Neural crest cell (in vitro differentiated cells): ENCODE data around the gene FOXP1. TPM values are rescaled to one million over a fixed set of nuclear protein-coding genes. Genes with fewer than 3 reads are reported as not detected.

ENCODE experiments used
- DNase-seq: peaks from one replicate; pipeline ENCODE4 v3.0.0; 2021; ENCODE audit warnings: low read depth, mixed read lengths, low spot score
- H3K27ac Mint-ChIP-seq: one replicate; pipeline ENCODE4 v1.8.0; 2021; ENCODE audit warnings: mild to moderate bottlenecking, mixed read lengths; ENCODE audit not compliant: unreplicated experiment
- H3K27me3 Mint-ChIP-seq: 2 replicates; pipeline ENCODE4 v1.8.0; 2021; ENCODE audit warnings: low read depth, mild to moderate bottlenecking, mixed read lengths
- H3K36me3 Mint-ChIP-seq: 2 replicates; pipeline ENCODE4 v1.8.0; 2021; ENCODE audit warnings: low read depth, mild to moderate bottlenecking, mixed read lengths
- H3K4me1 Mint-ChIP-seq: 2 replicates; pipeline ENCODE4 v1.8.0; 2021; ENCODE audit warnings: mixed read lengths
- H3K4me3 Mint-ChIP-seq: one replicate; pipeline ENCODE4 v1.8.0; 2021; ENCODE audit warnings: mild to moderate bottlenecking, mixed read lengths
- H3K9me3 Mint-ChIP-seq: 2 replicates; pipeline ENCODE4 v1.8.0; 2021; ENCODE audit warnings: mixed read lengths
- CTCF ChIP-seq: fragments of 200-600 bp; sonication (generic); conservative IDR thresholded peaks from 2 replicates; pipeline ENCODE4 v1.5.0; 2021; ENCODE audit warnings: antibody characterized with exemption, mild to moderate bottlenecking
- total RNA-seq: library from RNA; stranded (reverse); gene quantifications from 2 replicates; pipeline ENCODE4 v1.2.1, GENCODE V29; 2021

The FOXP1 gene
- total RNA-seq, 1 donor from 2014 or later, result 22.8 TPM

- H3K9me3 Mint-ChIP-seq, result no peaks in the 10 kb centered on the region
These were observed 350.6 kb downstream of the FOXP1 start for GRCh38 chr3:71232895-71233294.

GRCh38 chr3:71232175-71232679, 351.3 kb downstream of the FOXP1 start:
- no peaks in the 10 kb centered on the region for H3K36me3 Mint-ChIP-seq
- H3K9me3 Mint-ChIP-seq, result no peaks in the 10 kb centered on the region
- H3K4me1 Mint-ChIP-seq, result peaks cover 6% of the 10 kb centered on the region
- TF ChIP-seq CTCF, result no peak
- H3K27me3 Mint-ChIP-seq, result no peaks in the 10 kb centered on the region
- DNase-seq, result no peak
- H3K27ac Mint-ChIP-seq, result no peak overlapping the region
- no peak overlapping the region for H3K4me3 Mint-ChIP-seq

More at GRCh38 chr3:71232895-71233294, 350.6 kb downstream of the FOXP1 start:
- no peak for TF ChIP-seq CTCF
- H3K36me3 Mint-ChIP-seq, result no peaks in the 10 kb centered on the region
- H3K4me3 Mint-ChIP-seq, result no peak overlapping the region
- no peak overlapping the region for H3K27ac Mint-ChIP-seq
- H3K27me3 Mint-ChIP-seq, result no peaks in the 10 kb centered on the region
- DNase-seq, result no peak
- peaks cover 6% of the 10 kb centered on the region for H3K4me1 Mint-ChIP-seq

- H3K4me1 Mint-ChIP-seq, result peaks cover 6% of the 10 kb centered on the region
These were observed 351.8 kb downstream of the FOXP1 start for GRCh38 chr3:71231680-71232079.

GRCh38 chr3:71229905-71230657, 353.4 kb downstream of the FOXP1 start:
- Mint-ChIP-seq H3K9me3 (no peaks in the 10 kb centered on the region), H3K4me1 (peaks cover 6% of the 10 kb centered on the region), H3K27ac (no peak overlapping the region), H3K27me3 (no peaks in the 10 kb centered on the region), H3K36me3 (no peaks in the 10 kb centered on the region), H3K4me3 (no peak overlapping the region)
- no peak for DNase-seq
- no peak for TF ChIP-seq CTCF

More at GRCh38 chr3:71231680-71232079, 351.8 kb downstream of the FOXP1 start:
- no peak for TF ChIP-seq CTCF
- H3K36me3 Mint-ChIP-seq, result no peaks in the 10 kb centered on the region
- DNase-seq, result no peak
- no peaks in the 10 kb centered on the region for H3K9me3 Mint-ChIP-seq
- no peak overlapping the region for H3K4me3 Mint-ChIP-seq
- H3K27me3 Mint-ChIP-seq, result no peaks in the 10 kb centered on the region
- H3K27ac Mint-ChIP-seq, result no peak overlapping the region

GRCh38 chr3:71228156-71228866, 355.2 kb downstream of the FOXP1 start:
- no peaks in the 10 kb centered on the region for H3K27me3 Mint-ChIP-seq
- H3K9me3 Mint-ChIP-seq, result no peaks in the 10 kb centered on the region
- peaks cover 6% of the 10 kb centered on the region for H3K4me1 Mint-ChIP-seq
- H3K27ac Mint-ChIP-seq, result no peak overlapping the region
- no peak for DNase-seq
- no peak overlapping the region for H3K4me3 Mint-ChIP-seq
- no peaks in the 10 kb centered on the region for H3K36me3 Mint-ChIP-seq
- no peak for TF ChIP-seq CTCF
